Central memory CD8-positive, alpha-beta T cell (primary cell): Measurements from ENCODE around the gene TTLL10.

Source experiments
- ATAC-seq: fragments of 150-1000 bp; cut with Tn5 transposase; replicated peaks from 2 replicates; pipeline ENCODE4 v1.10.0; 2022; ENCODE audit warnings: mild to moderate bottlenecking, moderate FRiP score, moderate number of reproducible peaks; ENCODE audit not compliant: poor library complexity, severe bottlenecking; ENCODE audit errors: extremely low read depth
- DNase-seq, 2 donors: peaks; one replicate each; pipeline ENCODE4 v3.0.0; 2021; ENCODE audit warnings: low spot score in 2 of 2
- H3K27ac Mint-ChIP-seq: one replicate; pipeline ENCODE4 v1.8.0; 2022; ENCODE audit warnings: low read depth, mild to moderate bottlenecking, moderate library complexity, mixed read lengths
- H3K27me3 Mint-ChIP-seq: one replicate; pipeline ENCODE4 v1.8.0; 2022; ENCODE audit warnings: mixed read lengths
- H3K36me3 Mint-ChIP-seq: one replicate; pipeline ENCODE4 v1.8.0; 2022; ENCODE audit warnings: mild to moderate bottlenecking, moderate library complexity, mixed read lengths; ENCODE audit not compliant: insufficient read depth
- H3K4me1 Mint-ChIP-seq: one replicate; pipeline ENCODE4 v1.8.0; 2022; ENCODE audit warnings: mixed read lengths
- H3K4me3 Mint-ChIP-seq: one replicate; pipeline ENCODE4 v1.8.0; 2022; ENCODE audit warnings: mild to moderate bottlenecking, moderate library complexity, mixed read lengths
- H3K9me3 Mint-ChIP-seq: one replicate; pipeline ENCODE4 v1.8.0; 2022; ENCODE audit warnings: mixed read lengths

TTLL10 gene

GRCh38 chr1:1215881-1216605, 42.4 kb downstream of the TTLL10 start:
- DNase-seq (no peak), ATAC-seq (no peak)
- Mint-ChIP-seq H3K27ac (peak overlapping the region; percentile 90), H3K27me3 (no peaks in the 10 kb centered on the region), H3K9me3 (no peaks in the 10 kb centered on the region), H3K36me3 (peaks cover 26% of the 10 kb centered on the region), H3K4me3 (peak overlapping the region; percentile 43), H3K4me1 (peaks cover 24% of the 10 kb centered on the region)

DNA sequence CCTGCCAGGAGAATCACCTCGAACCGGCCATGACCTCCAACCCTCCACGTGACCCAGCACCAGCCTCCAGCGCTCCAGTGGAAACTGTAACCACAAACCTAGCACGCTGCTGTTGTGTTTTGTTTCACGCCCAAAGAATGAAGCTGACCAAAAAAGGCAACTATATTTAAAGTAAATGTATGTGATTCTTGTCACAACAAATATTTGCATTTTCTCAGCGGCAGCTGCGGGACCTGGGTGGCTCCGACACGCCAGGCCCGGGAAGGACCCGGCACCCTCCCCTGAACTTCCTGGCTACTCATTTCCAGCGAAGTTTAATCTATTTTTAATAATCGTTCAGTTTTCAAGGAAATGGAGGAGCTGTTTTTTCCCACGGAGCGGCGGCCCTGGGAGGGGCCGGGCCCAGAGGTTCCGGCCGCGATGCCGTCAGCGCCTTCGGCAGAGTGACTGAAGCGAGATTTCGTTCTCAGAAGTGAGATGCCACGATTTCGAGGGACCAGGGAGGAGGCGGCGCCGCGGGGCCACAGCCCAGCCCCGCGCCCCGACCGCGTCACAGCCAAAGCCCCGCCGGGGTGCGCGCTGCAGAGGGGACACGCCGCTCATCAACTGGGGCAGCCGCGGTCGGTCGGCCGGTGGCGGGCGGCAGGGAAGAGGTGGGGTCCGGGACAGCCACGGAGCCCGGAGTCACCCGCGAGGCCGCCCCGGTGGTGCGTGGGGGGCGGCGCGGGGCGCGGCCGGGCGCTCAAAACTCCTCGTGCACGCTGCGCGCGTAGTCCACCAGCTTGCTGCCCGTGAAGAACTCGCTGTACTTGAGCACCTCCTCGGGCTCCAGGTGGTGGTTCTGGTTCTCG, 43.3 kb downstream of the TTLL10 start:
- no peaks in the 10 kb centered on the region for H3K27me3 Mint-ChIP-seq
- DNase-seq, result no peak
- no peak for ATAC-seq
- peak overlapping the region; percentile 90 for H3K27ac Mint-ChIP-seq
- H3K9me3 Mint-ChIP-seq, result no peaks in the 10 kb centered on the region
- peaks cover 26% of the 10 kb centered on the region for H3K36me3 Mint-ChIP-seq
- H3K4me1 Mint-ChIP-seq, result peaks cover 24% of the 10 kb centered on the region
- H3K4me3 Mint-ChIP-seq, result peak overlapping the region; percentile 43

- H3K9me3 Mint-ChIP-seq, result no peaks in the 10 kb centered on the region
- H3K27ac Mint-ChIP-seq, result no peak overlapping the region
- peaks cover 27% of the 10 kb centered on the region for H3K4me1 Mint-ChIP-seq
- ATAC-seq (no peak), DNase-seq (no peak)
- no peaks in the 10 kb centered on the region for H3K27me3 Mint-ChIP-seq
- H3K36me3 Mint-ChIP-seq, result peaks cover 31% of the 10 kb centered on the region
- H3K4me3 Mint-ChIP-seq, result no peak overlapping the region
Observed at GRCh38 chr1:1217621-1218523, 44.2 kb downstream of the TTLL10 start.

- Mint-ChIP-seq H3K36me3 (peaks cover 36% of the 10 kb centered on the region), H3K27ac (no peak overlapping the region), H3K4me3 (no peak overlapping the region), H3K4me1 (peaks cover 32% of the 10 kb centered on the region), H3K9me3 (no peaks in the 10 kb centered on the region), H3K27me3 (no peaks in the 10 kb centered on the region)
- DNase-seq (no peak), ATAC-seq (no peak)
Observed at GRCh38 chr1:1218524-1219200, 45.0 kb downstream of the TTLL10 start.

DNA sequence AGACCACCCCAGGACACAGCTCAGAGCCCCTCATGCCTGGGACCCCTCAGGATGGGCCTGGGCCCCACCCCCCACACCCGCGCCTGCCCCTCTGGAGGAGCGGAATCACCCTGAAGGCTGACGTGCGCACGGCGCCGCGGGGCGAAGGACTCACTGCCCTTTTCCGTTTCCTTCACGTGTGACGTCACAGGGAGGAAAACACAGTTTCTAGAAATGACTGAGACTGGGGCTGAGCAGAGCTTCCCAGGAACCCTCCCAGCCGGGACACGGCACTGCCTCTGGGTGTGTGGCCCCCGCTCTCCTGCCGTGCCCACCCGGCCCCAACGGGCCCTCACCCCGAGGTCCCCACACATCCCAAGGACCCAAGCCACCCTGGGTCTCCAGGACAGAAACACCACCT, 45.7 kb downstream of the TTLL10 start:
- ATAC-seq, result no peak
- no peaks in the 10 kb centered on the region for H3K9me3 Mint-ChIP-seq
- H3K36me3 Mint-ChIP-seq, result peaks cover 38% of the 10 kb centered on the region
- H3K27me3 Mint-ChIP-seq, result no peaks in the 10 kb centered on the region
- peaks cover 29% of the 10 kb centered on the region for H3K4me1 Mint-ChIP-seq
- peak overlapping the region; percentile 67 for H3K27ac Mint-ChIP-seq
- no peak for DNase-seq
- no peak overlapping the region for H3K4me3 Mint-ChIP-seq

GRCh38 chr1:1220197-1220596, 46.5 kb downstream of the TTLL10 start:
- Mint-ChIP-seq H3K27me3 (no peaks in the 10 kb centered on the region), H3K4me1 (peaks cover 21% of the 10 kb centered on the region), H3K4me3 (no peak overlapping the region), H3K27ac (no peak overlapping the region), H3K9me3 (no peaks in the 10 kb centered on the region), H3K36me3 (peaks cover 38% of the 10 kb centered on the region)
- ATAC-seq (no peak), DNase-seq (no peak)

DNA sequence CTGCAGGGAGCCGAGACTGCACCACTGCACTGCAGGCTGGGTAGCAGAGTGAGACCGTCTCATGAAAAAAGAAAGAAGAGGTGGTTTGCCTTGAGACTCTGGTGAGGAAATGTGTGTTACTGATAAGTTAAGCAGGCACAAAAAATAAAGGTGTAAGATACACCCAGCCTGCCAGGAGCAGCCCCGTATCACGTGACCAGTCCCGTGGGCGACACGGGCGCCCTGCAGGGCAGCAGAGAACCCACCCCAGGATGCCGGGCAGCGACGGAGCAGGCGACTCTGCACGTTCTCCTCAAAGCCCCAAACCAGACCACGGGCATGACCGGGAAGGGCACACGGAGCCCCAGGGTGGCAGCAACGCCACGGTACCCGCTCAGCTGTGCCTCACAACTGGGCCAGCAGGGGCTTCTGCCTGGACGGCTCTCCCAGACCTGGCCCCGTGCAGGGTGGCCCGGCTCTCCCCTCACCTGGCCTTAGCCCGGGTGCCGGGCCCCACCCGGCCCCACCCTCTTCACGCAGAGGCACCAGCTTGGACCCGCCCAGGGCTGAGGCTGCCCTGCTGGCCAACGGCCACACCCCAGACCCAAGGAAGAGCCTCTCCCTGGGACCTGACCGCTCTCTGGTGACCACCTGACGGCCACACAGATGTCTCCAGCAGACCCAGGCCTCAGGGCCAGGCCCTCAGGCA, 48.4 kb downstream of the TTLL10 start:
- Mint-ChIP-seq H3K4me1 (peaks cover 19% of the 10 kb centered on the region), H3K36me3 (peaks cover 38% of the 10 kb centered on the region), H3K9me3 (no peaks in the 10 kb centered on the region), H3K27me3 (no peaks in the 10 kb centered on the region), H3K27ac (peak overlapping the region; percentile 76), H3K4me3 (no peak overlapping the region)
- DNase-seq, result no peak
- peak; percentile 11 for ATAC-seq

DNA sequence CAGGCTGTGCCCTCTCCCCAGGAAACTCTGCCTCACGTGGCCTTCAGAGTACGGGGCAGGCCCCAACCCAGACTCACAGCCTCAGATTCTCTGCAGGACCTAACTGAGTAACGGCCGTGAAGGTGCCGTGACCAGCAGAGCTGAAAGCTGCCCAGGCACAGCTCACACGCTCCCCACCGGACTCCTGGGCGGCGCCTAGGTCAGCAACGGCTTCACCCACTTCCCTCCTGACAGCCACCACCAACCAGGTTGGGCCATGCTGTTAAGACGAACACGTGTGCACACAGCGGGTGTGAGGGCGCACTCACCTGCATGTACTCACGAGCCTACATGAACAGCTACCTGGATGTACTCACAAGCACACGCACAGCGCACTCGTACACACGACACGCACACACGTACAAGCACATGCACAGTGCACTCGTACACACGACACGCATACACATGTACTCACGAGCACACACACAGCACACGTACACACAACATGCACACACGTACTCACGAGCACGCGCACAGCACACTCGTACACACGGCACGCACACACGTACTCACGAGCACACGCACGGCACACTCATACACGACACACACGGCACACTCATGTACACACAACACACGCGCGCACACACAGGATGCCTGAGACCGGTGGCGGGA, 49.0 kb downstream of the TTLL10 start:
- ATAC-seq, result no peak

GRCh38 chr1:1223321-1223720, 49.6 kb downstream of the TTLL10 start:
- DNase-seq (no peak), ATAC-seq (no peak)
- peaks cover 34% of the 10 kb centered on the region for H3K36me3 Mint-ChIP-seq
- H3K4me3 Mint-ChIP-seq, result no peak overlapping the region
- H3K4me1 Mint-ChIP-seq, result peaks cover 19% of the 10 kb centered on the region
- no peaks in the 10 kb centered on the region for H3K9me3 Mint-ChIP-seq
- H3K27ac Mint-ChIP-seq, result peak overlapping the region; percentile 76
- H3K27me3 Mint-ChIP-seq, result no peaks in the 10 kb centered on the region

More for the DNA sequence above, 49.0 kb downstream of the TTLL10 start:
- H3K4me1 Mint-ChIP-seq, result peaks cover 19% of the 10 kb centered on the region
- peak overlapping the region; percentile 76 for H3K27ac Mint-ChIP-seq
- no peak overlapping the region for H3K4me3 Mint-ChIP-seq
- no peaks in the 10 kb centered on the region for H3K27me3 Mint-ChIP-seq
- DNase-seq, result no peak
- no peaks in the 10 kb centered on the region for H3K9me3 Mint-ChIP-seq
- peaks cover 39% of the 10 kb centered on the region for H3K36me3 Mint-ChIP-seq

DNA sequence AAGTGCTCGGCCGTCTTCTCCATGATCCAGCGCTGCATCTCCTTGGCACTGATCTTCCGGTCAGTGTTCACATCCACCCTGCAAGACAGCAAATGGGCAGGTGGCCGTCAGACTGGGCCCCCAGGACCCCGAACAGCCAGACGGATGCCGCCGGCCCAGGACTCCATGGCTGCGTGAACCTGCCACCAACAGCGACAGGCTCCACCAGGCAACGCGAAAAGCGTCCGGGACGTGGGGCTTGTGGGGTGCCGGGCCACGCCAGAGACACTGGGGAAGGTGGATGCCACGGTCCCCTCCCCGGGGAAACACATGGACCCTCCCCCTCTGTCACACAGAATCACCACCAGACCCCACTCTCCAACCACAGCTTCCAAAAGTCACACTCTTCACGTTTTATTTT, 50.2 kb downstream of the TTLL10 start:
- Mint-ChIP-seq H3K36me3 (peaks cover 35% of the 10 kb centered on the region), H3K27ac (peak overlapping the region; percentile 76), H3K9me3 (no peaks in the 10 kb centered on the region), H3K4me3 (no peak overlapping the region), H3K4me1 (peaks cover 19% of the 10 kb centered on the region), H3K27me3 (no peaks in the 10 kb centered on the region)
- DNase-seq (no peak), ATAC-seq (no peak)

- no peak for ATAC-seq
- H3K4me3 Mint-ChIP-seq, result no peak overlapping the region
- H3K27ac Mint-ChIP-seq, result no peak overlapping the region
- peaks cover 31% of the 10 kb centered on the region for H3K36me3 Mint-ChIP-seq
- H3K4me1 Mint-ChIP-seq, result peaks cover 23% of the 10 kb centered on the region
- no peak for DNase-seq
- no peaks in the 10 kb centered on the region for H3K27me3 Mint-ChIP-seq
- H3K9me3 Mint-ChIP-seq, result no peaks in the 10 kb centered on the region
Observed at GRCh38 chr1:1225238-1225845, 51.7 kb downstream of the TTLL10 start.
